Activated naive CD4-positive, alpha-beta T cell treated with anti-CD3 and anti-CD28 coated beads, Interleukin-2, amount 50 U/mL, for 72 hours (primary cell): ENCODE data around the gene HAX1. TPM values are rescaled to one million over a fixed set of nuclear protein-coding genes. Genes with fewer than 3 reads are reported as not detected.
"Not testable (repeated sequence)": the region's sequence is repeated elsewhere in the genome, so short reads cannot be mapped to it uniquely, and the experiment has no call there.

Experiments used
- ATAC-seq, 2 donors: fragments of 150-1000 bp; cut with Tn5 transposase; 2 replicates each; pipeline ENCODE4 v1.10.0; 2021; ENCODE audit warnings: mild to moderate bottlenecking in 2 of 2, moderate library complexity in 2 of 2
- DNase-seq, 2 donors: peaks; one replicate each; pipeline ENCODE4 v3.0.0; 2021 to 2022; ENCODE audit warnings: low spot score in 2 of 2
- H3K27ac Mint-ChIP-seq, 2 donors: one replicate each; pipeline ENCODE4 v1.8.0; 2022; ENCODE audit warnings: mild to moderate bottlenecking in 2 of 2, mixed read lengths in 2 of 2
- H3K36me3 Mint-ChIP-seq, 2 donors: one replicate each; pipeline ENCODE4 v1.8.0; 2022; ENCODE audit warnings: mixed read lengths in 2 of 2
- H3K9me3 Mint-ChIP-seq, 2 donors: one replicate each; pipeline ENCODE4 v1.8.0; 2022; ENCODE audit warnings: mixed read lengths in 2 of 2
- total RNA-seq, 2 donors: library from RNA; stranded (reverse); gene quantifications; one replicate each; pipeline ENCODE4 v1.2.3, GENCODE V29; 2022

Gene HAX1
- 100 to 1,000 TPM; 147 to 198 TPM for total RNA-seq

DNA sequence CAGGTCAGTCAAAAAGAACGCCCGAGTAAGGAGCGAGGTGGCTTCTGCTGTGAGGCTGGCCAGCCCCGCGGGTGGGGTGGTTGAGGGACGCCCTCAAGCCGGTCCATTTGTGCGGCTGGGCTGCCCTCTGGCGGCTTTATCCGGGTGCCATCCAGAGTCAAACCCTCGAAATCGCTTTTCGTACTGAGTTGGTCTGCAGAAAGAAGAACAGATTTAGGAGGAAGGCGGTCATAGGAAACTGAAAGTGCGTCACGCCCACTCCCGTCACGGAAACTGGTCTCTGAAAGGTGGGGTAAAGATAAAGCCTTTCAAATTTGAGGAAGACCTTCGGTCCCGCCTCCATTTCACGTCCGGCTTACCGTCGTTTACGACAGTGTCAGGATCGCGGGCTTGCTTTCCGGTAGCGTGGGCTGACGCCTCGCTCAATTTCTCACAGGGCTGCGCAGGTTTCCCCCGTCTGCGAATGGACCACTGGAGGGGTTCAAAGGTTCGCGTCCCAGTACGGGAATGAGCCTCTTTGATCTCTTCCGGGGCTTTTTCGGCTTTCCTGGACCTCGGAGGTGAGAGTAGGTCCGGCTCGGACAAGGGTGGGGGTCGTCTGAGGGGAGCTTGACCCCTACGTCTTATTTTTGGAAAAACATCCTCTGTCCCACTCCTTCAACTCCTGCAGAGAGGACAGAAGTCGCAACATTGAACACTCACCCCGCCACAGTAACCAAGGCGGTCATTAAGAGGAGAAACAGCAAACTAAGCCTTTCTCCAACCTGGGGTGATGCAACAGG, at the start of gene HAX1:
Gene HAX1, plus strand, starts transcription at position 413 of the 782 bp plus-strand sequence. Its CDS starts 95 bp downstream, at position 508.
- ATAC-seq (peak; percentile 91), DNase-seq (peak; percentile 87 to 97)
- H3K36me3 Mint-ChIP-seq, result peaks cover 26 to 39% of the 10 kb centered on the region in 2 donors
- peak within 1 kb of the TSS; percentile 98 to 99 for H3K27ac Mint-ChIP-seq
- no peaks in the 10 kb centered on the region for H3K9me3 Mint-ChIP-seq

DNA sequence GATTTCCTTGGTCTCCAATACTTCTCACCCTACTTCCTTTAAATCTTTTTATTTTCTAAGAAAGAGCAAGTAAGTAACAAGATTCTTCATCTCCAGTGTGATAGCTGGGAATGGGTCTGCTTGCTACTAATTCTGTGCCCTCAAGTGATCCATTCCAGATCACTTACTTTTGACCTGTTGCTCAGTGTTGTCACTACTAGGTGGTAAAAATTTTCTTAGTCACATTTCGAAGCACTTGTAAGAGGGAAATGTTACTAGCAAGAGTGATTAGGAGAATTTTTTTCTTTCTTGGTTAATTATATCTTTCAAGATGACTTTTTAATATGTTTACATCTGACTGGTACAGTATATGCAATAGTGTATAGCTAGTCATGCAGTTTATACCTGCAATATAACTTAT, 49.5 kb upstream of the HAX1 start:
- peak overlapping the region; percentile 94 to 97 for H3K27ac Mint-ChIP-seq
- ATAC-seq (no peak), DNase-seq (no peak)
- H3K36me3 Mint-ChIP-seq, result peaks cover 56 to 73% of the 10 kb centered on the region in 2 donors
- H3K9me3 Mint-ChIP-seq, result peaks cover 0 to 4% of the 10 kb centered on the region in 2 donors

DNA sequence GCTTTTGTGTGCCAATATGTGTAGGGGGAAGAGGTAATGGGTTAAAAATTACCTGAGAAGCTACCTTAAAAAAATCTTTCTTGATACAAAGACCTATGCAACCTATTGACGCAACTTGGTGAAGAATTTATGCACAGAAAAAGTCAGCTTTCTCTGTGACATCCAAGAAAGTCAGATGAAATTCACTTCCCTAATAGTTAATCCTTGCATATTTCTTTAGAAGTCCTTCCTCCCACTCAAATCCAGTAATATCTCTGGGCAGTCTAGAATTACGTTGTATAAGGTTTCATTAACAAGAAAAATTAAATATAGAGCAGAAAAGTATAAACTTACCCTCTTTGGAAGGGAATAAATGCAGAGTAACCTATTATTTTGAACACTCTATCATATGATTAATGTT, 48.8 kb upstream of the HAX1 start:
- no peak for DNase-seq
- Mint-ChIP-seq H3K36me3 (peaks cover 49 to 73% of the 10 kb centered on the region in 2 donors), H3K27ac (peak overlapping the region; percentile 94 to 97), H3K9me3 (peaks cover 0 to 4% of the 10 kb centered on the region in 2 donors)
- no peak for ATAC-seq

DNA sequence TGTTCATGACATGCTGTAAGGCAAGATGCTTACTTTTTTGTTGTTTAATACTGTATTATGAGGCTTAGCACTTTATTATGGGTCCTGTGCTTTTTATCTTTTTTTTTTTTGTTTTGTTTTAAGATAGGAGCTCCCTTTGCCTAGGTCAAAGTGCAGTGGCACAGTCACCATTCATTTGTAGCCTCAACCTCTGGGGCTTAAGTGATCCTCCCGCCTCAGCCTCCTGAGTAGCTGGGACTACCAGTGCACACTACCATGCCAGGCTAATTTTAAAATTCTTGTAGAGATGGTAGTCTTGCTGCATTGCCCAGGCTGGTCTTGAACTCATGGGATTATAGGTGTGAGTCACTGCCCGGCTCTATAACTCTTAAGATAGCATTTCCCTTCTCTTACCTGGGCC, 47.1 kb upstream of the HAX1 start:
- peaks cover 0 to 4% of the 10 kb centered on the region in 2 donors for H3K9me3 Mint-ChIP-seq
- H3K36me3 Mint-ChIP-seq, result peaks cover 36 to 61% of the 10 kb centered on the region in 2 donors
- ATAC-seq, result no peak
- H3K27ac Mint-ChIP-seq, result no peak overlapping the region
- DNase-seq, result no peak

DNA sequence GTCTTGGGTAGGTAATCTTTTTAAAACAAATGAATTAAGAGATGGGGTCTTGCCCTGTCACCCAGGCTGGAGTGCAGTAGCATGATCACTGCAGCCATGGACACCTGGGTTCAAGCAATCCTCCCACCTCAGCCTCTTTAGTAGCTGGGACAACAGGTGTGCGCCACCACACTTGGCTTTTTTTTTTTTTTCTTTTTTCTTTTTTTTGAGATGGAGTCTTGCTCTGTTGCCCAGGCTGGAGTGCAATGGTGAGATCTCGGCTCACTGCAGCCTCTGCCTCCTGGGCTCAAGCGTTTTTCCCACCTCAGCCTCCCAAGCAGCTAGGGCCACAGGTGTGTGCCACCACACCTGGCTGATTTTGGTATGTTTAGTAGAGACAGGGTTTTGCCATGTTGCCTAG, 41.3 kb upstream of the HAX1 start:
- H3K27ac Mint-ChIP-seq, result peak overlapping the region in 1 of 2 donors; percentile 29
- not testable (repeated sequence) for ATAC-seq, H3K9me3 Mint-ChIP-seq, DNase-seq
- peaks cover 24 to 49% of the 10 kb centered on the region in 2 donors for H3K36me3 Mint-ChIP-seq

DNA sequence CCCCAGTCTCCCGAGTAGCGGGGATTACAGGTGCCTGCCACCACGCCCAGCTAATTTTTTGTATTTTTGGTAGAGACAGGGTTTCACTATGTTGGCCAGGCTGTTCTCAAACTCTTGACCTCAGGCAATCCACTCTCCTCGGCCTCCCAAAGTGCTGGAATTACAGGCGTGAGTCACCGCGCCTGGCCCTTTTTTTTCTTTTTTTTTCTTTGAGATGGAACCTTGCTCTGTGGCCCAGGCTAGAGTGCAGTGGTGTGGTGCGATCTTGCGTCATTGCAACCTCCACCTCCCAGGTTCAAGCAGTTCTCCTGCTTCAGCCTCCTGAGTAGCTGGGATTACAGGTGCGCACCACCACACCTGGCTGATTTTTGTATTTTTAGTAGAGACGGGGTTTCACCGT, 39.3 kb upstream of the HAX1 start:
- not testable (repeated sequence) for DNase-seq, ATAC-seq, H3K9me3 Mint-ChIP-seq, H3K27ac Mint-ChIP-seq
- H3K36me3 Mint-ChIP-seq, result peaks cover 23 to 43% of the 10 kb centered on the region in 2 donors

DNA sequence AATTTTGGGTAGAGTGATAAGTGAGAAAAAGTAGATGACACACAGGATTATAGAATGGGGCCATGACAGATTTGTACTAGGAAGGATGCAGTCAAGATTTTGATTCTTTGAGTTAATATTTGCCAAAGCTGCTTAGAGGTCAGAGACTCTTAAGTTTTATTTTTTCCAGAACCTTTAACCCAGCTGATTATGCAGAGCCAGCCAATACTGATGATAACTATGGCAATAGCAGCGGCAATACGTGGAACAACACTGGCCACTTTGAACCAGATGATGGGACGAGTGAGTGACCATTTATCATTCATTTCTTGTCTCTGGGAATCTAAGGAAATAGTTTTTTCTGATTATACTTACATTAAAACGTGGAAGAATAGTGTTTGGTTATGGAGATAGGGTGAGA, 35.6 kb upstream of the HAX1 start:
- peaks cover 22 to 49% of the 10 kb centered on the region in 2 donors for H3K36me3 Mint-ChIP-seq
- H3K27ac Mint-ChIP-seq, result no peak overlapping the region
- DNase-seq, result no peak
- no peaks in the 10 kb centered on the region for H3K9me3 Mint-ChIP-seq
- ATAC-seq, result no peak

DNA sequence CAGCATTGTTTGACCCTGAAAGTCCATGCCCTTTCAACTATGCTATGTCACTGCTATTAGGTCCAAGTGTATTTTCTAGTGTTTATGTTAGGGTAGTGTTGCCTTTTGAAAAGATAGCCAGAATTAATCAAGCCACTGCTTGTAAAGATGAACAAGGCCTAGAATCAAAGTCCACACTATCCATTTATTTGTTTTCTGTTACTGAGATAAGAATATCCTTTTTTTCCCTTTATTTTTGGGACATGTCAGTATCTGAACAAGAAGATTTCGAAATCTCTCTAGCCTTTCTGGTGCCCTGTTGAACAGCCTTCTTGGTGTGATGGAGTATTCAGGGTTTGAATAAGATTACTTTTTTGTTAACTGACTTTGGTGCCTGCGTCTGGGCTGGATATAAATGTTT, 35.0 kb upstream of the HAX1 start:
- no peak for DNase-seq
- H3K36me3 Mint-ChIP-seq, result peaks cover 22 to 51% of the 10 kb centered on the region in 2 donors

DNA sequence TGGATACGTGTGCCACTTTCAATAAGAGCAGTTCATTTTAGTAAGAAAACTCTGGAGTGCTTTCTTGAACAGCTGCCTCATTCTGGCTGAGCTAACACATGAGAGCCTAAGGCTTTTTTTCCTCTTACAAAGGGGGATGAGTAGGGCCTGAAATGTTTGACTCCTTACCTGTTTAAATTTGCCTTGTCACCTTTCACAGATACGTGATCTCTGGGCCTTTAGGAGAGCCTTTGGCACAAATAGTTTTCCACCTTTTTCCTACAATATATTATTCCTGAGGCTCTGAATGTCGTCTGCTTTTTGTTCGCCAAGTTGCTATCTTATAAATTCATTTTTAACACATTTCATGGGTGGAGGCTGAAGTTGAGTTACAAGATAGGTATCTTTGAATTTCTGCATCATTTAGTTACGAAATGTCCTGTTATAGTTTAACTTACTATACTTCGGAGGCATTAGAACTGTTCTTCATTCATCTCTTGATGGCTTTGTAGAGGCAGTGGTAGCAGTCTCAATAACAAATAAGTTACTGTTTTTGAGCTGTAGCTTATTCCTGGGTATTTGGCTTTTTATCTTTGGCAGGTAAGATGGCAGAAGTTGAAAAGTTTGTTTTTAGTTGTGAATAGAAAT, 34.4 kb upstream of the HAX1 start:
- Mint-ChIP-seq H3K9me3 (no peaks in the 10 kb centered on the region), H3K36me3 (peaks cover 23 to 56% of the 10 kb centered on the region in 2 donors), H3K27ac (peak overlapping the region in 1 of 2 donors; percentile 52)
- DNase-seq (no peak), ATAC-seq (no peak)

More for the DNA sequence above, 35.0 kb upstream of the HAX1 start:
- Mint-ChIP-seq H3K9me3 (no peaks in the 10 kb centered on the region), H3K27ac (peak overlapping the region in 1 of 2 donors; percentile 52)
- ATAC-seq, result no peak

DNA sequence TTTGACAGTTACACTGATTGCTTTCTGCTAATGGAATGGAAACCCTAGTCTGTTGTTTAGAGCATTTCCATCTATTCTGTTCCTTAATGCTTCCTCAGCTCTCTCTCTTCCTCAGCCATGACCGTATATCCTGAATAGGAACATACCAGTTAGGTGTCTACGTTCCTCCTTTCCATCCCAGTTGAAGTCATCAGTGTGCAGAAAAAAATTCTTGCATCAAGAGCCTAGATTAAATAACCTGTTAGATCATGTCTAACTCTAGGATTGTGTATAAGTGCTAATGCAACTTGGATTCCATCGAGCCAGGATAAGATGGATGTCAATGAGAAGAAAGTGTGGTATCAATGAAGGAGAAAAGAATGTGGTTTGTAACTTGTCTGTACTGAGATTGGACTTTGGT, 32.9 kb upstream of the HAX1 start:
- Mint-ChIP-seq H3K36me3 (peaks cover 26 to 63% of the 10 kb centered on the region in 2 donors), H3K9me3 (no peaks in the 10 kb centered on the region), H3K27ac (no peak overlapping the region)
- no peak for ATAC-seq
- DNase-seq, result no peak

DNA sequence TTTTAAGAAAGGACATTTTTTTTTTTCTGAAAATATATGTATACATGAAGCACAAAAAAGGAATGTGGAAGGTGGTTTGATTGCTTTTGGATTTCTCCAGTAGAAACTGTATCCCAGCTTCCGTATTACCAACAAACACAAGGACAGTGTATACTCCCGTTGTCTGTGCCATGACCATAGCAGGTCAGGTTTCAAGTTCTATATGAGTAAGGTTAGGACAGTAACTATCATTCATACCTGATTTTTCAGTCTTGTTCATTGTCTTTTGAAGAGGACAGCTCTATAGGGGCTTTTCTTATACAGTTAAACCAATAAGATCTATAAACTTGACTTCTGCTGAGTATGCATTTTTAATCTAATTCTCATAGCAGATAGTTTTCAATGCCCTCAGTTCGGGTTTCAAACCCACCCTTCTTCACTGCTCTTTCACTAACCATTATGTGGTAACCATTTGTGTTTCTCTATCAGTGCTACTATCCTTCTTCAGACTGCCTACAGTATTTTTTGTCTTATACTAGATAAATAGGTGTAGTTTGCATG, 32.1 kb upstream of the HAX1 start:
- ATAC-seq, result peak; percentile 45 to 46
- Mint-ChIP-seq H3K9me3 (no peaks in the 10 kb centered on the region), H3K36me3 (peaks cover 22 to 63% of the 10 kb centered on the region in 2 donors), H3K27ac (peak overlapping the region in 1 of 2 donors; percentile 19)
- no peak for DNase-seq

DNA sequence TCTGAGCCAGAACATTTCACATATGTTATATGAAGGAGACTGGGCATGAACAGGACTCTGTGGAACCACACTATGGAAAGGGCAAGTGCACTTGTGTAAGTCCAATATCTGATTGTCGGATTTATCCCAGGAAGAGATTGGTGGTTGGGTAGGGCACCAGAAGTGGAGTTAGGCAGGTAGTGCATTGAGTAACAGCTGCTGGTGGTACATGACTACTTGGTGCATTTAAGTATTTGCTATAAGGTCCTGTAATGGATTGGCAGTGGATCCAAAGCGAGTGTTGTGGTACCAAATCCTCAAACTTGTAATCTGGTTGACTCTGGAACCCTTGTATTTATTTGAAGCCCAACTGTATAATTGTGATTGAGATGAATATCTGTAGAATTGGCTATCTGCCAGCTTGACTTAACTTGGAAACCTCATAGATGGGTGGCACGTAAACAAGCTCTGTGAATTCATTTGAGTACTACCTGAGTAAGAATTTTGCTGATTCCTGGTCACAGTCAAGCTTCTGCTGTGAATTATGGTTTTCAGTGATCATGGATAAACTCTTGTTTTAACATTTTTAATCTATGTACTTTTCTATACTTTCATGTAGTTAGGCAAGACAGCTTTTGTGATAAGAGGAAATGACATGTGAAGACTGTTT, 30.6 kb upstream of the HAX1 start:
- no peak for DNase-seq
- peaks cover 15 to 52% of the 10 kb centered on the region in 2 donors for H3K36me3 Mint-ChIP-seq
- H3K9me3 Mint-ChIP-seq, result no peaks in the 10 kb centered on the region
- peak in 1 of 2 donors; percentile 82 for ATAC-seq
- peak overlapping the region; percentile 50 to 98 for H3K27ac Mint-ChIP-seq

DNA sequence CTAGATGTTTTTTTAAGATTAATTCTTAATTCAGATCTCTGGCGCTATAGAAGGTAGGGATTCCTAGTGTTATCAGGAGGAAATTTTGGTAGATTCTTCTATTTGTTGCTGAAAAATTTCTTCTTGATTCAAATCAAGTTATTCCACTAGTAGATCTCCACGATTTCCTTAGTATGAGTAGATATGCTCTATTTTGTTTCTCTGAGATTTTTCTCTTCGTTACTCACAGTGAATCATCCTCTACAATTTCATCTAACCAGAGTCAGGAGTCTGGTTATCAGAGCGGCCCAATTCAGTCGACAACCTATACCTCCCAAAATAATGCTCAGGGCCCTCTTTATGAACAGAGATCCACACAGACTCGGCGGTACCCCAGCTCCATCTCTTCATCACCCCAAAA, 18.8 kb upstream of the HAX1 start:
- ATAC-seq (no peak), DNase-seq (no peak)
- peak overlapping the region; percentile 60 to 82 for H3K27ac Mint-ChIP-seq
- H3K9me3 Mint-ChIP-seq, result no peaks in the 10 kb centered on the region
- H3K36me3 Mint-ChIP-seq, result peaks cover 20 to 48% of the 10 kb centered on the region in 2 donors

DNA sequence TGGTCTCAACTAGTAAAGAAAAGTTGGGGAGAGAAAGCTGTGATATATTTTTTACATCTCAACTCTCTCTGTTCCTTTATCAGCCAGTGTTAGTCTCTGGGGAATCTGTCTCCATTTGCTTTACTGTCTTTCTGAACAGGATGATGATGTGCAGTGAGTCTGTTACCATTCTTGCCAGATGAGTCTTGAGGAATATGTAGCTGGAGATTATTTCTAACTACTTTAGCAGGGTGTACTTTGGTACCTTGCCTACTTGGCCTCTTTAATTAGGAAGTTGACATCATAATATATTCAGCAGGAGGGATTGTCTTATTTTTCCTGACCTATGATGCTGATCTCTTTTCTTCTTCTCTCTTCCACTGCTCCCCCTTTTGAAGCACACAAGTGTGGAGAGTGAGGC, 15.7 kb upstream of the HAX1 start:
- Mint-ChIP-seq H3K9me3 (no peaks in the 10 kb centered on the region), H3K27ac (peak overlapping the region in 1 of 2 donors; percentile 9), H3K36me3 (peaks cover 26 to 51% of the 10 kb centered on the region in 2 donors)
- no peak for DNase-seq
- ATAC-seq, result no peak

DNA sequence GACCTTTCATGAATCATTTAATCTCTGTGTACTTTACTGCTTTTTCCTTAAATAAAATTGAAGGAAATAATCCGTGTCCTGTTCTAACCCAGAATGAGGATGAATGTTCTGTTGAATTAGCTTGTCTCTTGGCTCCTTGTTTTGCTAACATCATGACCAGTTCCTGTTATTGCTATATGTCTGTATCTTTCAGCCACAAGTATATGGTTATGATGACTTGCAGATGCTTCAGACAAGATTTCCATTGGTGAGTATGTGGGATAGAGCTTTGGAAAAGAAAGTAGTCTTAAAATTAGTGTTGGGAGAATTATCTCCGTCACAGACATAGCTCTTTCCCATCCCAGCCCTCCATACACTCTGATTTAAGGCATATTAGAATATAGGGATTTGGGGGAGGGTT, 13.6 kb upstream of the HAX1 start:
- Mint-ChIP-seq H3K36me3 (peaks cover 23 to 61% of the 10 kb centered on the region in 2 donors), H3K9me3 (no peaks in the 10 kb centered on the region), H3K27ac (no peak overlapping the region)
- no peak for ATAC-seq
- DNase-seq, result no peak

DNA sequence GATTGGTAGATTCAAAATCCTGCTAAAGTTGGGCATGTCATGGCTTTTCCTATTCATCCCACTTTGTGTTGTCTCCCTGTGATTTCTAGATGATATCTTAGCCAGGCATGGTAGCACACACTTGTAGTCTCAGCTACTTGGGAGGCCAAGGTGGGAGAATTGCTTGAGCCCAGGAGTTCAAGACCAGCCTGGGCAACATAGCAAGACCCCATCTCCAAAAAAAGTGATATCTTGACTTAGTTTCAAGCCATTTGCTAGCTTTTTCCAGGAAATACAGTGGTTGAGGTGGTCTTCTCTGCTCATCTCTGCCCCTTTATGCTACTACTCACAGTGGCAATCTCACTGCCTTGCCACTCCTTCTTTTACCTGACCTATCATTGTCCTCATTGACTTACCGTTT, 12.3 kb upstream of the HAX1 start:
- ATAC-seq (no peak), DNase-seq (no peak)
- no peaks in the 10 kb centered on the region for H3K9me3 Mint-ChIP-seq
- peaks cover 19 to 52% of the 10 kb centered on the region in 2 donors for H3K36me3 Mint-ChIP-seq
- peak overlapping the region; percentile 12 to 34 for H3K27ac Mint-ChIP-seq
